Nephron progenitor cell (in vitro differentiated cells): Measurements from ENCODE around the gene TFG.

Source experiments
- DNase-seq: peaks from one replicate; pipeline ENCODE4 v3.0.0; 2021
- H3K27ac Mint-ChIP-seq: 2 replicates; pipeline ENCODE4 v1.8.0; 2021; ENCODE audit warnings: mild to moderate bottlenecking, moderate library complexity, mixed read lengths
- H3K27me3 Mint-ChIP-seq: 2 replicates; pipeline ENCODE4 v1.8.0; 2021; ENCODE audit warnings: mild to moderate bottlenecking, low read depth, mixed read lengths; ENCODE audit not compliant: poor library complexity
- H3K36me3 Mint-ChIP-seq: 2 replicates; pipeline ENCODE4 v1.8.0; 2021; ENCODE audit warnings: low read depth, mixed read lengths
- H3K4me1 Mint-ChIP-seq: 2 replicates; pipeline ENCODE4 v1.8.0; 2021; ENCODE audit warnings: mixed read lengths
- H3K4me3 Mint-ChIP-seq: 2 replicates; pipeline ENCODE4 v1.8.0; 2021; ENCODE audit warnings: mild to moderate bottlenecking, moderate library complexity, mixed read lengths
- H3K9me3 Mint-ChIP-seq: 2 replicates; pipeline ENCODE4 v1.8.0; 2021; ENCODE audit warnings: mild to moderate bottlenecking, moderate library complexity, mixed read lengths
- TF ChIP-seq, protein P1 (sequence below): fragments of 200-600 bp; sonication (generic); IDR thresholded peaks from 2 replicates; pipeline ENCODE4 v1.5.0; 2021; ENCODE audit warnings: antibody characterized with exemption

The TFG gene

DNA sequence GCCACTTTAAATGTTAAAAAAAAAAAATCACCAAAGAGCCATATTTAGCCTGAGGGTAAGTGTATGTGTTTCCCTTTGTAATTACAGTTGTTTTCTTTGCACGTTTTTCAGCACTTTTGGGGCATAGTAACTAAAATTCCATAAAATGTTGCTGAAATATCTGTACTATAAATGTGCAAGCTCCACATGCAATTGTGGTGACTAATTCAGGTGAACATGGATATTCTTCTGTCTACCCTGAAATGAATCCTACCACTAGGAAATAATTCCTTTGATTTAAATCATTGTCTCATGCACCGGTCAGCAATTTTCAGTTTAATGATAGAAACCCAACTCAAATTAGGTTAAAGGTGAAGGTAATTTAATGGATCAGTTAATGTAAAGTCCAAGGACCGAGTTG, 13.1 kb upstream of the TFG start:
- Mint-ChIP-seq H3K9me3 (peaks cover 8% of the 10 kb centered on the region), H3K4me1 (no peaks in the 10 kb centered on the region), H3K27ac (no peak overlapping the region), H3K27me3 (peaks cover 39% of the 10 kb centered on the region), H3K36me3 (no peaks in the 10 kb centered on the region), H3K4me3 (no peak overlapping the region)
- no peak for DNase-seq
- TF ChIP-seq, protein P1, sequence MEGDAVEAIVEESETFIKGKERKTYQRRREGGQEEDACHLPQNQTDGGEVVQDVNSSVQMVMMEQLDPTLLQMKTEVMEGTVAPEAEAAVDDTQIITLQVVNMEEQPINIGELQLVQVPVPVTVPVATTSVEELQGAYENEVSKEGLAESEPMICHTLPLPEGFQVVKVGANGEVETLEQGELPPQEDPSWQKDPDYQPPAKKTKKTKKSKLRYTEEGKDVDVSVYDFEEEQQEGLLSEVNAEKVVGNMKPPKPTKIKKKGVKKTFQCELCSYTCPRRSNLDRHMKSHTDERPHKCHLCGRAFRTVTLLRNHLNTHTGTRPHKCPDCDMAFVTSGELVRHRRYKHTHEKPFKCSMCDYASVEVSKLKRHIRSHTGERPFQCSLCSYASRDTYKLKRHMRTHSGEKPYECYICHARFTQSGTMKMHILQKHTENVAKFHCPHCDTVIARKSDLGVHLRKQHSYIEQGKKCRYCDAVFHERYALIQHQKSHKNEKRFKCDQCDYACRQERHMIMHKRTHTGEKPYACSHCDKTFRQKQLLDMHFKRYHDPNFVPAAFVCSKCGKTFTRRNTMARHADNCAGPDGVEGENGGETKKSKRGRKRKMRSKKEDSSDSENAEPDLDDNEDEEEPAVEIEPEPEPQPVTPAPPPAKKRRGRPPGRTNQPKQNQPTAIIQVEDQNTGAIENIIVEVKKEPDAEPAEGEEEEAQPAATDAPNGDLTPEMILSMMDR: no peak

DNA sequence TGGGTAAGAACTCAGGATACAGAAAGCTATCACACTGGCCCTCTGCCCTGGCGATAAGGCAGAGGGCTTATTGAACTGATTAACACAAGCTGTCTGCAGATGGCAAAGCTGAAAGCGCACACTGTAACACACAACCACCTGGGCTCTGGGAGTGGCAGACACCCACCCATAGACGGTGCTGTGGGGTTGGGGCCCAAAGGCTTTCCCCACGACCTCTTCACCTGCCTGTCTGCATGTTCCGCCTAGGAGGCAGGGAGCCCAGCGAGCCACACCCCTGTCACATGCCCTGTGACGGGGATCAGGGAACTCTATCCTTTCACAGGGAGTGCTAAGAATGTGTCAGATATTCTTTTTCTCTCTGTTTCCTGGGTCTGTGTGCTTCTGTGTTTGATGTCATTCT, 12.1 kb upstream of the TFG start:
- Mint-ChIP-seq H3K4me1 (no peaks in the 10 kb centered on the region), H3K36me3 (no peaks in the 10 kb centered on the region), H3K27ac (no peak overlapping the region), H3K9me3 (peaks cover 3% of the 10 kb centered on the region), H3K4me3 (no peak overlapping the region), H3K27me3 (peaks cover 41% of the 10 kb centered on the region)
- TF ChIP-seq, protein P1: no peak
- no peak for DNase-seq

DNA sequence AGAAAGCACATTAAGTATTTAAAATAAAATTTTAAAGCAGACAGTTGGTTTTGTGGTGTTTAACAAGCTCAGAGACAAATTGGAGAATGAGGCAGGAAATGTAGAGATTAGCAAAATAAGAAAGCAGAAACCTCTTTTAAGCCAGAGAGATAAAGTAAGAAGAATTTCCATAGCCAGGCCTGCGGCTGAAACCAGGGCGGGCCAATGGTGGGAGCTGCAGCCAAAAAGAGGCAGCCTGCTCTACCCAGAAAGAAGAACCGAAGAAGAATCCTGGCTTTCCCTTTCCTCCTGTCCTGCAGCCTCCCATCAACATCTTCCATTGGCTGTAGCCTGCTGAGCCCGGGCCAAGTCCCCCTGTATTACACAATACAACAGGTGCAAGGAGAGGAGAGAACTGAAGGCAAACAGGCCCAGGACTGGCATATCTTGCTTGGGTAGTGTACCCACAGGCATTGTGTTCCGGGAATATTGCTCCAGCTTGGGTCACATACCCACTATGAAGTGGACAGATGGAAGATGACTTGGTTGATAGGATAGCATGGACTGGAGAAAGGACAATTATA, 11.5 kb upstream of the TFG start:
- H3K27me3 Mint-ChIP-seq: peaks cover 41% of the 10 kb centered on the region
- no peaks in the 10 kb centered on the region for H3K36me3 Mint-ChIP-seq
- no peak overlapping the region for H3K4me3 Mint-ChIP-seq
- H3K27ac Mint-ChIP-seq: no peak overlapping the region
- no peak for DNase-seq
- H3K4me1 Mint-ChIP-seq: no peaks in the 10 kb centered on the region
- TF ChIP-seq, protein P1: no peak
- H3K9me3 Mint-ChIP-seq: peaks cover 3% of the 10 kb centered on the region

DNA sequence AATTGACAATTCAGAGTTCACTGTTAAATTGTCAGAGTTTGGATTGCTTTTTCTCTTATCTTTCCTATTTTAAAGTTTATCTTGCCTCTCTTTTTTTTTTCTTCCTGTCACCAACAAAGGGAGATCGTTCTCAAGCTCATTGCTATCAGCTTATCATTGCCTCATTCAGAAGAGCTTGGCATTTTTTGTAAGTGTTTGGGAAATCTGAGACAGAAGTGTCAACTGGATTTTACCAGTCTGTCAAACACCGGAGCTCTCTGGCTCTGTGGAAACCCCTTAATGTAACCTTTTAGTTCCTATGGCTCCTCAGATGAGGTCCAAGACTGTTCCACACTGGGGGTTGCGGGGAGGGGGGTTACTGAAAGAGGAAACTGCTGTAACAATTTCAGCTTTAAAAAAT, 10.6 kb upstream of the TFG start:
- H3K4me1 Mint-ChIP-seq: no peaks in the 10 kb centered on the region
- H3K4me3 Mint-ChIP-seq: no peak overlapping the region
- TF ChIP-seq, protein P1: no peak

DNA sequence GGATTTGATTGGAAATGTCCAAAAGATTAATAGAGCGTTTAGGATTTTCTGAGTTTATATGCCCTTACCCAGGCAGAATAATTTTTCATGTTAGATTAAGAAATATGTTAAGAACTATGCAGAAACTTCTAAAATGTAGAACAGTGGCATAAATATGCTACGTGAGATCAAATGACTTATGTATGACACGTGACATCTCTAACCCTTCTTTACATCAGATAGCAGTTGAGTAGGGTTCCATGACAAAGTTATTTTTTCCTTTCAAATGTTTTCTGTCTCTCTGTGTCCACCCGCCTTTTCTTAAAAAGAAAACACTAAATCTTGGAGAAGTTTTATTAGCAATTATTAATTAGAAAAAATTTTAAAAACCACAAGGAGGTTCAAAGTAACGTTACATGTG, 8.6 kb upstream of the TFG start:
- no peaks in the 10 kb centered on the region for H3K36me3 Mint-ChIP-seq
- TF ChIP-seq, protein P1: no peak
- no peak overlapping the region for H3K27ac Mint-ChIP-seq
- no peak for DNase-seq
- H3K9me3 Mint-ChIP-seq: peaks cover 3% of the 10 kb centered on the region
- H3K4me3 Mint-ChIP-seq: no peak overlapping the region
- no peaks in the 10 kb centered on the region for H3K4me1 Mint-ChIP-seq
- peaks cover 54% of the 10 kb centered on the region for H3K27me3 Mint-ChIP-seq

More for the DNA sequence above, 10.6 kb upstream of the TFG start:
- Mint-ChIP-seq H3K27ac (no peak overlapping the region), H3K27me3 (peaks cover 49% of the 10 kb centered on the region), H3K36me3 (no peaks in the 10 kb centered on the region), H3K9me3 (peaks cover 3% of the 10 kb centered on the region)
- no peak for DNase-seq

DNA sequence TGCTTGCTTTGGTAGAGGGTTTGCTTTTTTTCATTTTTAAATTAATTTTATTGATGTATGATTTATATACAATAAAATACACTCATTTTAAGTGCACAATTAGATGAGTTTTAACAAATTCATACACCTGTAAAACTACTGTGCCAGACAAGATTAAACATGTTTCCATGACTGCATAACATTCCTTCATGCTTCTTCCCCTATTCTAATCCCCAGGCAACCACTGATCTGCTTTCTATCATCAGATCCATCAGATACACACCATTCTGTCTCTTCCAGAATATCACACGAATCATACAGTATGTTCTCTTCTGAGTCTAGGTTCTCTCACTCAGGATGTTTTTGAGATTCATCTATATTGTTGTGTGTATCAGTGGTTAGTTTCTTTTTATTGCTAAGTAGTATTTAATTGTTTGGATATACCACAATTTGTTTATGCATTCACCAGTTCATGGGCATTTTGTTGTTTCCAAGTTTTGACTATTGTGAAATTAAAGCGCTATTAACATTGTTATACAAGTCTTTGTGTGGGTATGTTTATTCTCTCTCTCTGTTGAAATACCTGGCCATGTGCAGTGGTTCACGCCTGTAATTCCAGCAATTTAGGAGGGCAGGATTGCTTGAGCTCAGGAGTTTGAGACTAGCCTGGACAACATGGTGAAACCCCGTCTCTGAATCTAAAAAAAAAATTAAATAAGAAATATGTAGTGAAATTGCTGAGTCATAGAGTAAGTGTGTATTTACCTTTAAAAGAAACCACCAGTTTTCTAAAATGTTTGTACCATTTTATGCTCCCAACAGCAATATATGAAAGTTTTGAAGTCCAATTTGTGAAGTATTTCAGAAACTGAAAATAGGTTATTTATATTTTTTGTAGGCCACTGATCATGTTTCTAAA, 7.0 kb upstream of the TFG start:
- H3K27ac Mint-ChIP-seq: no peak overlapping the region
- H3K36me3 Mint-ChIP-seq: no peaks in the 10 kb centered on the region
- peaks cover 67% of the 10 kb centered on the region for H3K27me3 Mint-ChIP-seq
- peaks cover 3% of the 10 kb centered on the region for H3K9me3 Mint-ChIP-seq
- no peak overlapping the region for H3K4me3 Mint-ChIP-seq
- H3K4me1 Mint-ChIP-seq: no peaks in the 10 kb centered on the region
- TF ChIP-seq, protein P1: no peak
- DNase-seq: no peak
